HepG2 (cell line): ENCODE measurements around the gene NT5DC1. TPM values are rescaled to one million over a fixed set of nuclear protein-coding genes. Genes with fewer than 3 reads are reported as not detected.

Experiments
- JUND ChIP-seq: sonication (generic); formaldehyde crosslinking; IDR thresholded peaks from 2 replicates; pipeline ENCODE4 v1.8.0; 2022; ENCODE audit warnings: mild to moderate bottlenecking, missing genetic modification reagents
- KLF15 ChIP-seq: sonication (generic); formaldehyde crosslinking; IDR thresholded peaks from 2 replicates; pipeline ENCODE4 v1.8.1; 2023; ENCODE audit warnings: borderline replicate concordance, mild to moderate bottlenecking, inconsistent platforms, missing genetic modification reagents, mixed read lengths
- NAIF1 ChIP-seq: sonication (generic); formaldehyde crosslinking; IDR thresholded peaks from 2 replicates; pipeline ENCODE4 v1.5.0; 2020; ENCODE audit warnings: mild to moderate bottlenecking, missing genetic modification reagents, borderline replicate concordance
- NR1H2 ChIP-seq: sonication (generic); formaldehyde crosslinking; IDR thresholded peaks from 2 replicates; pipeline ENCODE4 v1.8.1; 2022; ENCODE audit warnings: low read depth, missing genetic modification reagents, borderline replicate concordance
- RARA ChIP-seq: IDR thresholded peaks from 2 replicates; pipeline ENCODE4 v1.6.1; 2016; ENCODE audit warnings: missing genetic modification reagents, missing compliant biosample characterization
- SETDB1 ChIP-seq: sonication (generic); formaldehyde crosslinking; IDR thresholded peaks from 2 replicates; pipeline ENCODE4 v1.5.1; 2020; ENCODE audit warnings: missing genetic modification reagents, mild to moderate bottlenecking, borderline replicate concordance
- SMAD3 ChIP-seq: sonication (generic); formaldehyde crosslinking; IDR thresholded peaks from 2 replicates; pipeline ENCODE4 v1.4.0; 2020; ENCODE audit warnings: missing genetic modification reagents
- TGIF2 ChIP-seq: IDR thresholded peaks from 2 replicates; pipeline ENCODE4 v1.6.1; 2016; ENCODE audit warnings: control low read depth, missing compliant biosample characterization
- ZKSCAN1 ChIP-seq: fragments of 150-350 bp; IDR thresholded peaks from 2 replicates; pipeline ENCODE4 v1.6.1; 2014; ENCODE audit warnings: low read length
- ZKSCAN8 ChIP-seq: IDR thresholded peaks from 2 replicates; pipeline ENCODE4 v1.6.1; 2016; ENCODE audit warnings: borderline replicate concordance, missing genetic modification reagents, missing compliant biosample characterization
- ZMYM4 ChIP-seq: sonication (generic); formaldehyde crosslinking; IDR thresholded peaks from 2 replicates; pipeline ENCODE4 v1.8.1; 2023; ENCODE audit warnings: mild to moderate bottlenecking, missing genetic modification reagents
- ZNF644 ChIP-seq: IDR thresholded peaks from 2 replicates; pipeline ENCODE4 v1.6.1; 2016; ENCODE audit warnings: low read depth
- ZNF713 ChIP-seq: sonication (generic); formaldehyde crosslinking; IDR thresholded peaks from 2 replicates; pipeline ENCODE4 v1.4.0; 2020; ENCODE audit warnings: mild to moderate bottlenecking, missing genetic modification reagents
- ZNF781 ChIP-seq: sonication (generic); formaldehyde crosslinking; IDR thresholded peaks from 2 replicates; pipeline ENCODE4 v1.5.1; 2020; ENCODE audit warnings: borderline replicate concordance, mild to moderate bottlenecking, missing genetic modification reagents; ENCODE audit errors: not compliant biosample characterization
- ZSCAN12 ChIP-seq: sonication (generic); formaldehyde crosslinking; IDR thresholded peaks from 2 replicates; pipeline ENCODE4 v1.9.0; 2021; ENCODE audit warnings: mild to moderate bottlenecking, missing genetic modification reagents
- ZSCAN9 ChIP-seq: IDR thresholded peaks from 2 replicates; pipeline ENCODE4 v1.6.1; 2016; ENCODE audit warnings: borderline replicate concordance
- polyA plus RNA-seq, 8 experiments: library from polyadenylated mRNA; depleted of rRNA in 3 of 8; stranded (reverse) in 7 of 8; unstranded in 1 of 8; fragments of >200 nt; fragmentation: Illumina TruSeq in 4 of 8; extraction: Trizol in 4 of 8; gene quantifications; 2 replicates each; pipeline versions ENCODE4 v1.2.1 to v1.2.3, GENCODE V29; 2011 to 2016; ENCODE audit warnings: low read depth in 4 of 8, missing spikeins in 1 of 8, mixed read lengths in 1 of 8; ENCODE audit not compliant: insufficient read depth in 1 of 8
- total RNA-seq, 5 experiments: library from RNA; depleted of rRNA; stranded (reverse); fragments of >200 nt; fragmentation: Illumina TruSeq; extraction: Trizol; gene quantifications; 2 replicates each; pipeline ENCODE4 v1.2.3, GENCODE V29; 2016; ENCODE audit warnings: low read depth in 1 of 5
- TF ChIP-seq, protein P1 (sequence below): sonication (generic); formaldehyde crosslinking; IDR thresholded peaks from 2 replicates; pipeline ENCODE4 v1.5.0; 2020; ENCODE audit warnings: mild to moderate bottlenecking, missing genetic modification reagents, borderline replicate concordance
- TF ChIP-seq, protein P2 (sequence below): IDR thresholded peaks from 2 replicates; pipeline ENCODE4 v1.6.1; 2016; ENCODE audit warnings: missing genetic modification reagents, missing compliant biosample characterization
- TF ChIP-seq, protein P3 (sequence below): IDR thresholded peaks from 2 replicates; pipeline ENCODE4 v1.6.1; 2016; ENCODE audit warnings: mild to moderate bottlenecking
- TF ChIP-seq, protein P4 (sequence below): sonication (generic); formaldehyde crosslinking; IDR thresholded peaks from 2 replicates; pipeline ENCODE4 v1.4.0; 2020; ENCODE audit warnings: missing genetic modification reagents

Gene NT5DC1
- total and polyA plus RNA-seq, 2 of the 13 experiments (the other 11 are each of a cell fraction or from before 2014, with no cell fraction given), result 27.0 to 56.1 TPM

DNA sequence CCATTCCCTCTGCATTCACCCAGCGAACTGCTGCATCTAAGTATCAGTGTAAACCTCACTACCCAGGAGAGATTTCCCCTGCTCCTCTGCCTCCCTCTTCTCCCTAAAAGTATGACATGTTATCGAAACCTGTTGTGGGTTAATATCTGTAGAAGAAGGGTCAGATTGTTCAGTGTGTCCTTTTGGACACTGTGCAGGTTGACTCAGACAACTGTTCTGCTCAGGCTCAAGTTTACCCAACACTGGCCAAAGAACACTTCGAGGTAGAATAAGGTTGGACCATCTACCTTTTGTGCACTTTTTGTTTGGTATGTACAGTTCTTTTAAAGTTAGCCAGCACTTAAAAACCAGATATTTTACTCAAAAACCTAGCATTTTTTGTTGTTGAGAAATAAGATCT is 4.6 kb downstream of the NT5DC1 start (continued):
- TF ChIP-seq, protein P1, sequence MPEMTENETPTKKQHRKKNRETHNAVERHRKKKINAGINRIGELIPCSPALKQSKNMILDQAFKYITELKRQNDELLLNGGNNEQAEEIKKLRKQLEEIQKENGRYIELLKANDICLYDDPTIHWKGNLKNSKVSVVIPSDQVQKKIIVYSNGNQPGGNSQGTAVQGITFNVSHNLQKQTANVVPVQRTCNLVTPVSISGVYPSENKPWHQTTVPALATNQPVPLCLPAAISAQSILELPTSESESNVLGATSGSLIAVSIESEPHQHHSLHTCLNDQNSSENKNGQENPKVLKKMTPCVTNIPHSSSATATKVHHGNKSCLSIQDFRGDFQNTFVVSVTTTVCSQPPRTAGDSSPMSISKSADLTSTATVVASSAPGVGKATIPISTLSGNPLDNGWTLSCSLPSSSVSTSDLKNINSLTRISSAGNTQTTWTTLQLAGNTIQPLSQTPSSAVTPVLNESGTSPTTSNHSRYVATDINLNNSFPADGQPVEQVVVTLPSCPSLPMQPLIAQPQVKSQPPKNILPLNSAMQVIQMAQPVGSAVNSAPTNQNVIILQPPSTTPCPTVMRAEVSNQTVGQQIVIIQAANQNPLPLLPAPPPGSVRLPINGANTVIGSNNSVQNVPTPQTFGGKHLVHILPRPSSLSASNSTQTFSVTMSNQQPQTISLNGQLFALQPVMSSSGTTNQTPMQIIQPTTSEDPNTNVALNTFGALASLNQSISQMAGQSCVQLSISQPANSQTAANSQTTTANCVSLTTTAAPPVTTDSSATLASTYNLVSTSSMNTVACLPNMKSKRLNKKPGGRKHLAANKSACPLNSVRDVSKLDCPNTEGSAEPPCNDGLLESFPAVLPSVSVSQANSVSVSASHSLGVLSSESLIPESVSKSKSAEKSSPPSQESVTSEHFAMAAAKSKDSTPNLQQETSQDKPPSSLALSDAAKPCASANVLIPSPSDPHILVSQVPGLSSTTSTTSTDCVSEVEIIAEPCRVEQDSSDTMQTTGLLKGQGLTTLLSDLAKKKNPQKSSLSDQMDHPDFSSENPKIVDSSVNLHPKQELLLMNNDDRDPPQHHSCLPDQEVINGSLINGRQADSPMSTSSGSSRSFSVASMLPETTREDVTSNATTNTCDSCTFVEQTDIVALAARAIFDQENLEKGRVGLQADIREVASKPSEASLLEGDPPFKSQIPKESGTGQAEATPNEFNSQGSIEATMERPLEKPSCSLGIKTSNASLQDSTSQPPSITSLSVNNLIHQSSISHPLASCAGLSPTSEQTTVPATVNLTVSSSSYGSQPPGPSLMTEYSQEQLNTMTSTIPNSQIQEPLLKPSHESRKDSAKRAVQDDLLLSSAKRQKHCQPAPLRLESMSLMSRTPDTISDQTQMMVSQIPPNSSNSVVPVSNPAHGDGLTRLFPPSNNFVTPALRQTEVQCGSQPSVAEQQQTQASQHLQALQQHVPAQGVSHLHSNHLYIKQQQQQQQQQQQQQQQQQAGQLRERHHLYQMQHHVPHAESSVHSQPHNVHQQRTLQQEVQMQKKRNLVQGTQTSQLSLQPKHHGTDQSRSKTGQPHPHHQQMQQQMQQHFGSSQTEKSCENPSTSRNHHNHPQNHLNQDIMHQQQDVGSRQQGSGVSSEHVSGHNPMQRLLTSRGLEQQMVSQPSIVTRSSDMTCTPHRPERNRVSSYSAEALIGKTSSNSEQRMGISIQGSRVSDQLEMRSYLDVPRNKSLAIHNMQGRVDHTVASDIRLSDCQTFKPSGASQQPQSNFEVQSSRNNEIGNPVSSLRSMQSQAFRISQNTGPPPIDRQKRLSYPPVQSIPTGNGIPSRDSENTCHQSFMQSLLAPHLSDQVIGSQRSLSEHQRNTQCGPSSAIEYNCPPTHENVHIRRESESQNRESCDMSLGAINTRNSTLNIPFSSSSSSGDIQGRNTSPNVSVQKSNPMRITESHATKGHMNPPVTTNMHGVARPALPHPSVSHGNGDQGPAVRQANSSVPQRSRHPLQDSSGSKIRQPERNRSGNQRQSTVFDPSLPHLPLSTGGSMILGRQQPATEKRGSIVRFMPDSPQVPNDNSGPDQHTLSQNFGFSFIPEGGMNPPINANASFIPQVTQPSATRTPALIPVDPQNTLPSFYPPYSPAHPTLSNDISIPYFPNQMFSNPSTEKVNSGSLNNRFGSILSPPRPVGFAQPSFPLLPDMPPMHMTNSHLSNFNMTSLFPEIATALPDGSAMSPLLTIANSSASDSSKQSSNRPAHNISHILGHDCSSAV (CRISPR knock-in tag), result no peak
- TF ChIP-seq JUND (CRISPR knock-in tag), result no peak
- no peak for TF ChIP-seq ZKSCAN1
- TF ChIP-seq ZNF713, result no peak
- TF ChIP-seq, protein P2, sequence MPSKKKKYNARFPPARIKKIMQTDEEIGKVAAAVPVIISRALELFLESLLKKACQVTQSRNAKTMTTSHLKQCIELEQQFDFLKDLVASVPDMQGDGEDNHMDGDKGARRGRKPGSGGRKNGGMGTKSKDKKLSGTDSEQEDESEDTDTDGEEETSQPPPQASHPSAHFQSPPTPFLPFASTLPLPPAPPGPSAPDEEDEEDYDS, result no peak
- TF ChIP-seq NR1H2 (CRISPR knock-in tag), result no peak
- TF ChIP-seq, protein P3, sequence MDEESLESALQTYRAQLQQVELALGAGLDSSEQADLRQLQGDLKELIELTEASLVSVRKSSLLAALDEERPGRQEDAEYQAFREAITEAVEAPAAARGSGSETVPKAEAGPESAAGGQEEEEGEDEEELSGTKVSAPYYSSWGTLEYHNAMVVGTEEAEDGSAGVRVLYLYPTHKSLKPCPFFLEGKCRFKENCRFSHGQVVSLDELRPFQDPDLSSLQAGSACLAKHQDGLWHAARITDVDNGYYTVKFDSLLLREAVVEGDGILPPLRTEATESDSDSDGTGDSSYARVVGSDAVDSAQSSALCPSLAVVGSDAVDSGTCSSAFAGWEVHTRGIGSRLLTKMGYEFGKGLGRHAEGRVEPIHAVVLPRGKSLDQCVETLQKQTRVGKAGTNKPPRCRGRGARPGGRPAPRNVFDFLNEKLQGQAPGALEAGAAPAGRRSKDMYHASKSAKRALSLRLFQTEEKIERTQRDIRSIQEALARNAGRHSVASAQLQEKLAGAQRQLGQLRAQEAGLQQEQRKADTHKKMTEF (CRISPR knock-in tag), result peak; percentile 49; the same call in 1 of the 2 replicates
- no peak for TF ChIP-seq SETDB1 (CRISPR knock-in tag)
- no peak for TF ChIP-seq ZSCAN12 (CRISPR knock-in tag)
- TF ChIP-seq, protein P4, sequence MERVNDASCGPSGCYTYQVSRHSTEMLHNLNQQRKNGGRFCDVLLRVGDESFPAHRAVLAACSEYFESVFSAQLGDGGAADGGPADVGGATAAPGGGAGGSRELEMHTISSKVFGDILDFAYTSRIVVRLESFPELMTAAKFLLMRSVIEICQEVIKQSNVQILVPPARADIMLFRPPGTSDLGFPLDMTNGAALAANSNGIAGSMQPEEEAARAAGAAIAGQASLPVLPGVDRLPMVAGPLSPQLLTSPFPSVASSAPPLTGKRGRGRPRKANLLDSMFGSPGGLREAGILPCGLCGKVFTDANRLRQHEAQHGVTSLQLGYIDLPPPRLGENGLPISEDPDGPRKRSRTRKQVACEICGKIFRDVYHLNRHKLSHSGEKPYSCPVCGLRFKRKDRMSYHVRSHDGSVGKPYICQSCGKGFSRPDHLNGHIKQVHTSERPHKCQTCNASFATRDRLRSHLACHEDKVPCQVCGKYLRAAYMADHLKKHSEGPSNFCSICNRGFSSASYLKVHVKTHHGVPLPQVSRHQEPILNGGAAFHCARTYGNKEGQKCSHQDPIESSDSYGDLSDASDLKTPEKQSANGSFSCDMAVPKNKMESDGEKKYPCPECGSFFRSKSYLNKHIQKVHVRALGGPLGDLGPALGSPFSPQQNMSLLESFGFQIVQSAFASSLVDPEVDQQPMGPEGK (CRISPR knock-in tag), result no peak
- no peak for TF ChIP-seq ZNF781 (CRISPR knock-in tag)
- no peak for TF ChIP-seq KLF15 (CRISPR knock-in tag)
- no peak for TF ChIP-seq SMAD3 (CRISPR knock-in tag)
- 0 out of 2 replicates have a peak, but pooled peaks have one; percentile 30 for TF ChIP-seq ZMYM4 (CRISPR knock-in tag)
- no peak for TF ChIP-seq NAIF1 (CRISPR knock-in tag)
- TF ChIP-seq TGIF2 (CRISPR knock-in tag), result no peak
- 0 out of 2 replicates have a peak, but pooled peaks have one; percentile 25 for TF ChIP-seq ZKSCAN8 (CRISPR knock-in tag)
- 0 out of 2 replicates have a peak, but pooled peaks have one; percentile 13 for TF ChIP-seq RARA
- TF ChIP-seq ZNF644 (CRISPR knock-in tag), result peak; percentile 70; the same call in 1 of the 2 replicates
- 0 out of 2 replicates have a peak, but pooled peaks have one; percentile 44 for TF ChIP-seq ZSCAN9 (CRISPR knock-in tag)
